ENCODE measurements around the gene SLC38A11.

Gene SLC38A11

DNA sequence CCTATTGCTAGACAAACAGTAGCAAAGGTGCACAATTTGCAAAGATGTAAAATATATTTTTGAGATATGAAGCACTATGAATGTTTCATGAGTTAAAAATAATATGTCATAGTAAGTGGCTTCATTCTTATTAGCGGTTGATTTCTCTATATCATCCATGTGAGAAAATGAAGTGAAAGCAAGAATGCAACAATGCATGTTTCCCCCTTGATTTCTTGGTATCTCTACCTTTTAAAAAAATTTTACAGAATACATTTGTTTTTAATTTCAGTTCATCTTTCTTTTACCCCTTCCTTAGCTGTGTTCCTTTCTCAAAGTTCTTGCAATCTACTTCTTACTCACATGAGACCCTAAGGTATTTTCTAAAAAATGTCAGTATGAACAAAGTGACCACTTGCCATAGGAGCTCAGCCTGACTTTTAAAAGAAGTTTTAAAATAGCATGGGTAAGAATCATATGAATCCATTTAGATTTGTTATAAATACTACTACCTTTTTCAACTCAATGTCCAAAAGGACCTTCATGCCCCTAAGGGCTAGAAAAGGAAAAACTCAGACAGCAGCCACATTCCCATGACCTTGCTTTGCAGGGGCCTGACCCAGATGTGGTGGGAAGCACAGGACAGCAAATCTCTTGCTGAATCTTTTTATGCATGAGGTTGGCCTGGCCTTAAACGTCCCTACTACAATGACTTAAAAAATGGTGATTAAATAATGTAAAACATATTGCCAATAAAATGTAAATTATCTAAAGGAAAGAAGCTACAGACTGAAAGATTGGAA is 14.8 kb upstream of the SLC38A11 start:
- DNase-seq: no peak

DNA sequence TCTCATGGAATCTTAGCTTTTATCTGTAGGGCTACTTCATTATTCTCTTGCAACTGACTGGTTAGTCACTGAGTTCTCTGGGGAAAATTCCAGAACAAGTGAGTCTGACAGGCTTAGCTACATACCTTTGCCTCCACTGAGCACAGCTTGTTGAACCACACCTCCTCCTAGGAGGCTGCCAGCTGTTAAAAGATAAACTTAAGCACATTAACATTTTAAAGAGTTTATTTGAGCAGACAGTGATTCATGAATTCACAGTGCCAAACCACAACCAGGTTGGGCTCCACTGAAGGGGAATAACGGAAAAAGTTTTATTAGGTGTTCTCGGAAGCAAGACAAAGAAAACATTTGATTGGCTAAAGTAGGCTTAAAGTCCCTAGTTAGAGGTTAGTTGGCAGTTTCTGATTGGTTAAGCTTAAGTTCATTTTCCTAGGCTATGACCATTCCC is 12.5 kb upstream of the SLC38A11 start:
- DNase-seq: peak; percentile 24 to 43

DNA sequence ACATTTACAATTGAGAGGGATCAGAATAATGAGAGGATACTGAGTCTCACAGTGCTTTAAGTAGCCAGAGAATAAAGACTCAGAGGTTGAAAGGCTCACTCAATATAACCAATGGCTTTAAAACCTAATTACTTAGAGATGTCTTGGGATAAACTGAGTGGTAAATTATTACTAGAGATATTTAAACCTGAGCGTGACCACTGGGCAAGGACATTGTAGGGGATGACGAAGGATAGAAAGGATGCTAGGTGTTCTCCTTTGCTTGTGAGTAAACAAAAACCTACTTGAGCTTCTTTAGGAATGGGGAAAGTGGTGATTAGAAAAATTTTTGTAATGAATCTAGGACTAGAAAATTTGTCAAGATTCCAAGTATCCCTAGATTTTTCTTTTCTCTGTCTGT is 12.0 kb upstream of the SLC38A11 start:
- no peak for DNase-seq

DNA sequence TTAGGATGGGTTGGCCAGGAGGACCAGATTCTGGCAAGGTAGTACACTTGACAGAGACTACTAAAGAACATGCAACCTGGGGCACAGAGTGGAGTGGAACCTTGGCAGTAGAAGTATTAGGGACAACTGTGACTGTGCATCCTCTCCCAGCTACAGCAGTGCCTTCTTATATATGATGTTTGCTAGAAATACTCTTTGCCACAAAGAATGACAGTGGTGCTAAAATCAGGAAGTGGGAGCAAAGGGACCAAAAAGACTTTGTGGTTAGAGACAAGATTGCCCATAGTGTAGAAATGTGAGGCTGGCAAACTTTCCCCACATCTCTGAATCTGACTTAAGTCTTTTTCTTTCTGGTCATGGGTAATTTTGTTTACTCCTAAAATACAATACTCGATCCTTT is 9.4 kb upstream of the SLC38A11 start:
- DNase-seq: no peak

DNA sequence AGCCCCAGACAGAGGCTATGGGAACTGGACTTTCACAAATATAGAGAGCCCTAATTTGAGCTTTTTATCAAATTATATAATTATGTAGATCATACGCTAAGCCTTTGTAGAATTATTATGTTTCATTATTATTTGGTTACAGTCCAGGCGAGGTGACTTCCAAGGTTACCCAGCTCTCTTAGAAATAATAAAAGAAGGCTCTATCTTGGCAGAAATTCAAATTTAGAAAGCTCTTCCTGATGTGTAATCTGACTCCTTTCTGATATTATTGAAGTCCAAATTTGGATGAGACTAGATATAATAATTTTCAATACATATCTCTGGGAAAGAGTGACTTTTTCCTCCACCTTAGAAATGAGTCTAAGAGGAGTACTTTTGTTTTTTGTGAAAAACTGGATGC is 4.8 kb upstream of the SLC38A11 start:
- no peak for DNase-seq

DNA sequence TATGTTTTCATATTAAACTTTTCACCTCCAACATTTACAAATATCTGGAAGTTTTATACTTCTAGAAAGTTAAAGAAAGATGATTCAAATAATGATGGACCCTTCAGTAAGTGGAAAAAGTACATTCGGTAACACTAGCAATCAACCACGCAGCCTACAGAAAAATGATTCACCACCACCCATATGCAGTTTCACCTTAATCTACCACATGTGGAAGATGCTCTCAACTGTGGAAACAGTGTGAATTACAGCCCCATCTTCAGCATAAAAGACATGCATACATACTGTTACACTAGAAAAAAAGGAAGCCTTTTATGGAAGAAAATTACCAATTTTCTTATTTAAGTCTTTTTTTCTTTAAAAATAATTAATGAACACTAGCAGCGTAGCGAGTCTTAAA is 1.1 kb downstream of the SLC38A11 start:
- DNase-seq: no peak

DNA sequence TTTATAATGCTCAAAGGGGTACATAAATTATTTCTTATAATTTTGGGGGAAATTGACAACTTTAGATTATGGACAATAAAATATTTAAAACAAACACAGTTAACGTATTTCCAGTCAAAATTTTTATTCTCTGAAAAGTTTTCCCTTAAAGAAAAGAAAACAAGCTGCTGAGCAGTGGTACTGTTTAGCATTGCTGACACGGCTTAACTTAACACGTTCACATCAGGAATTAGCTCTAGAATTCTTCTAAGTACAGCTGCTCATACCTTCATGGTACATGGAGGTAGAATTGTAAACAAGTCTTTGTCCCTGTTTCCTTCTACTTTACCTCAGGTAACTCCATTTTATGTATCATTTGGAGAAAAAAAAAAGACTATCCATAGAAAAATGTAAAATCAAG is 2.0 kb downstream of the SLC38A11 start:
- no peak for DNase-seq

DNA sequence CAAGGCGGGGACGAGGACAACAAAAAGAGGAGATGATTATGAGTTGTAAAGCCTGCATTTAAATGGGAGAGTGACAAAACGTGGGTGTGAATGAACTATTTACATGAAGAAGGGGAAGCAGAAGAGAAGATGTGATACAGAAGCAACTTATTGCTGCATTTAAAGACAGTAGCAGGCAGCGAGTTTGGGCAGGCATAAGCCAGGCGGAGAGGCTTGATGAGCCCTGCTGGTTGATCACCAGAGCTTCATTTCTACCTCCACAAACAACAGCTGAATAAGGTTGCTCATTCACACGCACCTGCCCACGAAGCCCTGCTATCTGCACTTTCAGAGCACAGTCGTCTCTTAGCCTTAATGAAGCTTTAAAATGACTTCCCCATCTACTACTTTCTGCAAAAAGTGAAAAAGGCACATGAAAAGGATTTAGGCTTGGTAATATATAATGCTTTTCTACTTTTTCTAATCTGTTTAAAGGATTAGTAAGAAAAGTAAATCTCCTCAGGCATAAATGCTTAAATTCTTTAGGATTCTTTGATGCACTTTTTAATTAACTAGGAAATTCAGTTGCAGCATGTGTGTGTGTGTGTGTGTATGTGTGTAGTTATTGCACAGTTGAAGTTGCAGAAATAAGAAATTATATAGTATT is 3.1 kb downstream of the SLC38A11 start:
- no peak for DNase-seq

DNA sequence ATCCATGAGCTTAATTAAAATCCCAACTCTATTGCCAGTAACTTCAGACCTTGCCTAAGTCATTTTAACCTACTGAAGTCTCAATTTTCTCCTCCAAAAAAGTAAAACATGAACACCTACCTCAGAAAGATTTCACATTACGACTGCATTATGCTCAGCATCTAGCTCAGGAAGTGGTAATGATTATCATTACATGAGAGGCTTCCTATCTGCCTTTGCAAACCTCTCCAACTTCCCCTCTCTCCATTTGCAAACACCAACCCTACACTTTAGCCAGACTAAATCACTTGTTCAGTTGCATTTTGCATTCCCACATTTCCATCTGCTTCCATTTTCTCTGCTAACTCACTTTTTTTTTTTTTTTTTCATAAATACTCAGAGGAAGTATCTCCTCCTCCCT is 6.8 kb downstream of the SLC38A11 start:
- no peak for DNase-seq

DNA sequence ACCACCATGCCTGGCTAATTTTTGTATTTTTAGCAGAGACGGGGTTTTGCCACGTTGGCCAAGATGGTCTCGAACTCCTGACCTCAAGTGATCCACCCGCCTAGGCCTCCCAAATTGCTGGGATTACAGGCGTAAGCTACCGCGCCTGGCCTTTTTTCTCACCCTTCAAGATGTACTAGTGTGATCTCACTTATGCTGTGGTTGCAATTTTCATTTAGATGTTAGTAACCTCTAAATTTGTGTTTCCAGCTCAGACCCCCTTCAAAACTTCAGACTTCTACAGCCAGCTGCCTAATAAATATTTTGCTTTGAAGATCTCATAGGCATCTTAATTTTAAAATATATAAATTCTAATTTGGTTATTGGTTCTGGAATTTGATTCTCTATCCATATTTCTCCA is 8.0 kb downstream of the SLC38A11 start:
- no peak for DNase-seq

DNA sequence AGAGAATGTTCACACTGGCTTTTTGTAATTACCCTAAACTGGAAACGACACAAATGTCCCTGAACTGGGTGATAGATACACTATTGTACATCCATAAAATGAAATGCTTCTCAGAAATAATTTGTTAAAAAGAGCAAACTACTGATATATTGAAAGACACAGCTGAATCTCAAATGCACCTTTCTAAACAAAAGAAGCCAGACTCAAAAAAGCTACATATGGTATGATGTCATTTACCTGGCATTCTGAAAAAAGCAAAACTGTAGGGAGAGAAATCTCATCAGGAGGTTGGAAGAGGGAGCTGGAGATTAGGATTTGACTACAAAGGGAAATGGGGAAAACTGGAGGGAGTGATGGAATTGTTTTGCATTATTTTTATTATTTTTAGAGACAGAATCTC is 12.0 kb downstream of the SLC38A11 start:
- DNase-seq: no peak

DNA sequence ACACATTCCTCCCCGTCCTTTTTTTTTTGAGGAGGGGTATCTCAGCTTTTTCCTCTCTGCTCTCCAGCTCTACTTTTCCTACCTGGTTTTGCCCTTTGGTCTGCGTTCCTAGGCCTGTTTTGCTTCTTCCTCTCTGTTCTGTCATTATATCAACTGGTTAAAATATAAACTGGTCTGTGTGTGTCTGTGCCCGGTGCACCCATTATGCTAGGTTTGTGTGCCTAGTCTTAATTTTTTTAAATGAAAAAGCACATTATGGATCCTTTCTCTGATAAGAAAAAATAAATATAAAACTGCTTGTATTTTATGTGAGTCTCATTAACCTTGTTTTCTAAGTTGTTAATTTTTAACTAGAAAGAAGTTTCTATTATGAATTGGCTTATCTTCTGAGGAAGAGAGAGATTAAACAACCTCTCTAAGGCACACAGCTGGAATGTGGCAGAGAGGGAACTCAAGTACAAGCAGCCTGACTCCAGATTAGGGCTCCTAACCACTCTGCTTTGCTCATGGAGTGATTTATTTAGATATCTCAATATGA is 17.4 kb downstream of the SLC38A11 start:
- peak in 1 of 2 experiments; percentile 52 for DNase-seq

DNA sequence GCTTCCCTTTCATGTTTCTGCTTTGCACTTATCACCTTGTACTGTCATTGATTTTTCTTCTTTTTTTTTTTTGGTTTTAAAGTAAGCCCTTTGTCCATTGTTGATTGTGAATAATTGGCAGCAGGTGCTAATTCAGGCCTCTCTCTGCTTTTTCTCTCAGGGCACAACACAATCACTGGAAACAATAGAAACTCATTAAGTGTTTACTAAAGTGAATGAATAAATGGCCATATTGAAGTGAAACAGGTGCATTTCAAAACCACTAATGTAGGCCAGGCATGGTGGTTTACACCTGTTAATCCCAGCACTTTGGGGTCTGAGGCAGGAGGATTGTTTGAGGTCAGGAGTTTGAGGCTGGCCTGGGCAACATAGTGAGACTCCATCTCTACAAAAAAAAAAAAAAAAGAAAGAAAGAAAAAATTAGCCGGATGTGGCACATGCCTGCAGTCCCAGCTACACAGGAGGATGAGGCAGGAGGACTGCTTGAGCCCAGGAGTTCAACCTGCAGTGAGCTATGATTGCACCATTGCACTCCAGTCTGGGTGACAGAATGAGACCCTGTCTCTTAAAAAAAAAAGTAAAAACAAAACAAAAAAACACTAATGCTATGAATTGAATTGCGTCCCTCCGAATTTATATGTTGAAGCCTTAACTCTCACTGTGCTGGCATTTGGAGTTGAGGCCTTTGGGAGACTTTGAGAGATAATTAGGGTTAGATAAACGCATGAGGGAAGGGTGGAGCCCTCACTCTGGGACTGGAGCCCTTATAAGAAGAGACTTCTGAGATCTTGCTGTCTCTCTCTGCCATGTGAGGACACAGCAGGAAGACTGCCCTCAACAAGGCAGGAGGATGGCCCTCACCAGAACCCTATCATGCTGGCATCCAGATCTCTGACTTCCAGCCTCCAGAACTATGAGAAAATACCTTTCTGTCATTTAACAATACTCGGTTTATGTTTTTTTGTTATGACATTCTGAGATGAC is 19.9 kb downstream of the SLC38A11 start:
- no peak for DNase-seq

DNA sequence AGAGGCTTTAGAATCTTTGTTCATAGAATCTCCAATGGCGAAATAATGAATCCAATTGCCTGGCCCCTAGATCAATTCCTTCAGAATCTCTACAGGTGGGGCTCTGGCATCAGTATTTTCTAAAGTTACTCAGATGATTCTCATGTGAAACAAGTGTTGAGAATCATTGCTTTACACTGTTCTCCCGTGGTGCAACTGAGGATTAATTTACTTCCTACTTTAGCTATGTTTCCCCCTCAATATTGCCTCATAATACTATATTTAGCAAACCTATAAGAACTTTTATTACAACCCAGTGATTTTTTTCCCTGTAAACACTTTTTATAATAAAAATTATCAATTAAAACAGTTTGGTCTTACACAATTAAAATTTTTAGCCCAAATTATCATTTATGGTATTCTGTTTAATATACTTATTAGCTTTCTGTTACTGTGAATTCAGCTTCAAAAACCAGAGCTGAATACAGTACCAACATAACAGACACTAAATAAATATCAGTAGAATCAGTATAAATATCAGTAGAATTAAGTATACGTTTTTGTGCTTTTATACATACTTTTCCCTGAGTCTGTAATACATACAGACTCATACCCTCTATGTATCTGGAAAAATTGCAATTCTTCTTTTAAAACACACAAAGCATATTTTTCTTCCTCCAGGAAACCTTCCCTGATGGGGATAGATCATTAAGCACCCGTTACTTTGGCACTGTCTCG is 20.8 kb downstream of the SLC38A11 start:
- no peak for DNase-seq

DNA sequence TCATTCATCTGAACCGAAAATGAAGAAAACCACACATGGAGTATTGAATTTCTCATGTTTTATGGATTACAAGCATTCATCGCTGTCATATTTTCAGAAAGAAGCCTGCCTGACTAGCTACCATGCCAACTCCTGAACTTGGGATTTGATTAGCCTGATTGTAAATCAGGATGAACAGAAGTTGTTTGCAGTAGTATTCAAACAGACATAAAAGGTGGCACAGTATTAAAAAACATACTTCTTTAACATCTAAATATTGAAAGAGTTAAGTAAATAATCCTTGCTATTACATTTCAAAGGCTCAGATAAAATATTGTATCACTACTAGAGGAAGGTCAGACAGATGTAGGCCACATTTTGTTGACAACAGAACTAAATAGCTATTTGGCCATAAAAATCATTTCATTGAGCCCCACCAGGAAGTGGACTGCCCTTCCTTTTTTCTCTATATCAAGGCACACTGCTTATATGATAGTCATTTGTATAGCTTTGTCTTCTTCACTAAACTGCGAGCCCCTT is 21.6 kb downstream of the SLC38A11 start:
- DNase-seq: no peak

DNA sequence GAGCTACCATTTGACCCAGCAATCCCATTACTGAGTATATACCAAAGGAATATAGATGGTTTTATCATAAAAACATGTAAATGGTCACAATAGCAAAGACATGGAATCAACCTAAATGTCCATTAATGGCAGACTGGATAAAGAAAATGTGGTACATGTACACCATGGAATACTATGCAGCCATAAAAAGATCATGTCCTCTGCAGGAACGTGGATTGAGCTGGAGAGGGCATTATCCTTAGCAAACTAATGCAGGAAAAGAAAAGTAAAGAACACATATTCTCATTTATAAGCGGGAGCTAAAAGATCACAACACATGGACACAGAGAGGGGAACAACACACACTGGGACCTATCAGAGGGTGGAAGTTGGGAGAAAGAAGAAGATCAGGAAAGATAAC is 22.9 kb downstream of the SLC38A11 start:
- DNase-seq: no peak

DNA sequence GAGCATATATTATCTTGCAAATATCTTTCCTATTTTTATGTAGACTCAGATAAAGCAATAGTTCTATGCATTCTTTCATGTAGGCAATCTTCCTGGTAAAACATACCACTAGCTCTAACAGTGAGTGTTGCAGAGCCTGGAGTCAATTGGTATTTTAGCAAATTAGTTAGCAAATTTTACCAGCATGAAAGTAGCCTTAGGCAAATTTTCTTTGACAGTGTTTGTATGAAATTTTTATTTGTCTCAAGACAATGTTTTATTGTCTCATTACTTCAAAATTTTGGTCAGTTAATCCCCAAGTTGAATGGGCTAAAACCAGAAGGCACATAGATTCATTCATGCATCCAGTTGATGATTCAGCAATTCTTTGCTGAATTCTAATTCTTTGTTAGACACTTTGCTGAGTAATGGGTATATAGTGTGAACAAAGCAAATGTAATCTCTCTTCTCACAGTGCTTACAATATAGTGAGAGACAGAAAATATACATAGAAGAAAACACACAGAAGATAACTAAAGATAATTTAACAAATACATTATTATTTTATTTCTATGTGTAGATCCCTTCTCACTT is 27.1 kb downstream of the SLC38A11 start:
- no peak for DNase-seq

DNA sequence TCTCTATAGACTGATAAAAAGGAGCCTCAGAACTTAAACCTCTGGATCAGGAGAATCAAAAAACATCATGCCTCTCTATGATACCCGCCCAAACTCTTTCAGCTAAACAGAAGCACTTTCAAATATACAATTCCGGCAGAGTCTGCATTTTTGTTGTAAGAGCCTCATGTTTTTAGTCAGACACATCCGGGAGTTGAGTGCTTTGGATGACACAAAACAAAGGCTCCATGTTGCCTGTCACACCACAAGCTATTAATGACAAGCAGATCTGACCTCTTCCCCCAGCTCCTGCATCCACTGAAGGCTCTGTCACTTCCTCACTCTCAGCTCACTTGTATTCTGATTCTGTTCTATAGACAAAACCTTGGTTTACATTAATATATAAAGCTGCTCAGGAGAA is 33.2 kb downstream of the SLC38A11 start:
- DNase-seq: no peak

DNA sequence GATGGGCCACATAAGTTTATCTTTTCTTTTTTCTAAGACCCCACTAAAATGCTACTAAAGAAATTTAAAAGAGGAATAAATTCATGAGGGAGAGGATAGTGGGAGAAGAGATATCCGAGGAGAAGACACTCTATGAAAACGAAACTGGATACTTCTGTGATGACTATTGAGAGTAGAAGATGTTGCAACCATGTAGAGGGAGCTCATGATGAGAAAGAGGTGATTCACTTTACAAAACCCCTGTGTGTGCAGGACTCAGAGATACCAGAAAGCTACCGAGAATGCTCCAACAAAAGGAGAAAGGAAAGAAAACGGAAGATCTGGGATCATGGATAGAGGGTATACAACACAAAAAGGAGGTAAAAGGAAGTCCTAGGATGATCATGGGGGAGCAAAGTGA is 34.9 kb downstream of the SLC38A11 start:
- DNase-seq: no peak

DNA sequence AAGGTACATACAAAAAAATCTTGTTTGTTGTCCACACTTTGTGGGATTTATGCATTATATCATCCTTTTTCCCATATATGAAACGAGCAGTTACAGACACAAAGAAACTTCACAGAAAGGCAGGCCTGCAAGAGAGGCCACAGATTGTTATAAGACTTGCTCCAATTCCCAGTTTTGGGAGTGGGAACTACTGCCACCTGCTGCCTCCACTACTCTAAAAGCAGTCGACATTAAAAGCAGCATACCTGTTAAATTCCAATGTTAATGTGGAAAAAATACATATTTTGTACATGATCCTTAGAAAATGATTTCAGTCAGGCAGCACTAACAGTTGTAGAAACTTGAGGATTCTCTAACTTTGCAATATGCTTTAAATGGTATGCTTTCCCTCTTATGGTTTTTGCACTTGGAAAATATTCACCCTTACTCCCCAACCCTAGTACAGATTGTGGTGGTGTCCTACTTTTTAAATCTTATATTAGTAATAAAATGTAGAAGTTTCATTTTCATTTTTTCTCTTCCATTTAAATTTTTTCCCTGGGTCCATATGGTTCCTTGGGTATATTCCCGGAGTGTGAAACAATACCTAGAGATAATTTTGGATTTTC is 37.9 kb downstream of the SLC38A11 start:
- peak in 1 of 2 experiments; percentile 57 for DNase-seq

DNA sequence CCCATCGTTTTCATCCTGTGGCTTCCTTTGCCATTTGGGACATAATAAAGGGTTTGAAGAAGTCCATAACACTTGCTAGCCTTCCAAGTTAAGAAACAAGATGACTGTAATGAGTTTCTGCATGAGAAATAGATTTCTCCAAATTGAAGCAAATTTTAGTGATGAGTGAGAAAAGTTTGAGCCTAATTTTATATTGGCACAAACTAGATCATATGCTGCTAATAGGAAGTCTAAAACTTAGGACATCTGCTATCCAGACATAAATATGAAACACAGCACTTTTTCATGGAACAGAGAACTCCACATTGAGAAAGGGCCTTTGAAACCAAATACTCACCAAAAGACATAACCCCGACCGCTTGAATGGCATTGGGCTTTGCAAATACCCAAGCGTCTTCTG is 39.8 kb downstream of the SLC38A11 start:
- DNase-seq: no peak
